Stimulated activated CD4-positive, alpha-beta T cell treated with anti-CD3 and anti-CD28 coated beads, Interleukin-4, amount 100 ng/mL, for 48 hours (primary cell): ENCODE results near the gene SCAP.
"Not testable (repeated sequence)": the region's sequence is repeated elsewhere in the genome, so short reads cannot be mapped to it uniquely, and the experiment has no call there.

Source experiments
- DNase-seq, 2 donors: peaks; one replicate each; pipeline ENCODE4 v3.0.0-alpha.2; 2020; ENCODE audit warnings: low read depth in 2 of 2

SCAP gene

DNA sequence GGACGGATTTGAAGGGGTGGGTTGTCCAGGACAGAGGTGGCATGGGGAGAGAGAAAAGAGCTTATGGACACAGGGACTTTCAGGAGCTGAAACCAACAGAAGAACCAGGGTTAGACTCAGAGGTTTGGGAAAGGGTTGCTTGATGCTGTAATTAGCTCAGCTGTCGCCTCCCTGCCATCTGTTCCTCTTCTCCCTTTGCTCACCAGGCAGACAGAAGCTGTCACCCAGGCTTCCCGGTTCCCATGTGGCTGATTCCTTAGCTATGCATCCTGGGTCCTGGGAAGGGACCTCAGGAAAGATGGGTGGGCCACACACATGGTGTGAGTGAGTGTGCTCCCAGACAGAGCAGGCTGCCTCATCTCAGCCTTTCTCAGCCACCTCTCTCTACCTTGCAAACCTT, 80.9 kb downstream of the SCAP start:
- DNase-seq: no peak

GRCh38 chr3:47394140-47394870, 81.4 kb downstream of the SCAP start:
- DNase-seq: no peak

DNA sequence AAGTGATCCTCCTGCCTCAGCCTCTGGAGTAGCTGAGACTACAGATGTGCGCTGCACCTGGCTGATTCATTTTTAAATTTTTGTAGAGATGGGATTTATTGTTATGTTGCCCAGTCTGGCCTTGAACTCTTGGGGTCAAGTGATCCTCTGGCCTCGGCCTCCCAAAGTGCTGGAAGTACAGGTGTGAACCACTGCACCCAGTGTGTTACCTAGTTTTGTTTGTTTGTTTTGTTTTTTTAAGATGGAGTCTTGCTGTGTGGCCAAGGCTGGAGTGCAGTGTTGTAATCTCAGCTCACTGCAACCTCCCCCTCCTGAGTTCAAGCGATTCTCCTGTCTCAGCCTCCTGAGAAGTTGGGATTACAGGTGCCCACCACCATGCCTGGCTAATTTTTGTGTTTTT, 82.8 kb downstream of the SCAP start:
- no peak for DNase-seq

GRCh38 chr3:47385796-47386195, 89.9 kb downstream of the SCAP start:
- no peak for DNase-seq

GRCh38 chr3:47385007-47385406, 90.7 kb downstream of the SCAP start:
- DNase-seq: no peak

GRCh38 chr3:47384425-47384824, 91.3 kb downstream of the SCAP start:
- no peak for DNase-seq

DNA sequence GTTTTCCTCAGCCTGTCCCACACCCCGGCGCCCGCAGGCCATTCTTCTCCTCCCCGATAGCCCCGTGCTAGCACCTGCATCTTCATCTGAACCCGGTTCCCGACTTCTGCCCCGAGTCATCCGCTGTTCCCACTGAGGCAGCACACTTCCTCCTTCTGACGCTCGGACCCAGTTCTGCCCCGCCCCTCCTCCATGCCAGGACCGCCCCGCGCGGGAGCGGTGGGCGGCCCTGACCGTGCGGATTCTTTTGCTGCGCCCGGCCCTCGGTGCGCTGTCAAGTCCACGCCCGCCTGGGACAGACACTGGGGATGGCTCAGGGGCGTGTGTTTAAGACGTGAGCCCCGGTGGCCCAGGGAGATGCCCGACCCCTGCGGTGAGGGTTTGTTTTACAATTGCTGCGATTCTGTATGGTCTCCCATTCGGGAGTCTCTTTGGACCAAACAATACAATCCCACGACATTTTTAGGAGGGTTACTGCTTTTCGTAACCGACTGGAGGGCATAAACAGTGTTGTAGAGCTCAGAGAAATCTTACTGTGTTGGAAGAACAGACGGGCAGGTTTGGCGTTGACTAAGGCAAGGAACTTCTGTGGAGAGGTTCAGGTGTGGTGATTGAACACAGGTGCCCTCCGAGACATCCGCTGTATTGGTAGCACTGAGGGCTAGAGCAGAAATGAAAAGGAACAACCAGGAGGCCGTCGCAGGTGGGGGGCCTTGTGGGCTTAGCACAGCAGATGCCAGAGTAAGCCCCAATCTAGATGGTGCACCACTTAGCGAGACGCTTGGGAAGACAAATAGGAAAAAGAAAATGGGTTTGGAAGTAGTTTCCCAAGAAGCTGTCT, 94.2 kb downstream of the SCAP start:
- peak; percentile 61 to 83 for DNase-seq

- DNase-seq: peak; percentile 97 to 98
Observed at GRCh38 chr3:47380601-47381316, 95.0 kb downstream of the SCAP start, which contains the start of gene PTPN23. PTPN23 (plus strand) TSS chr3:47381021; CDS start chr3:47381097, 76 bp downstream.

- no peak for DNase-seq
Observed at GRCh38 chr3:47380026-47380600, 95.6 kb downstream of the SCAP start.

- no peak for DNase-seq
Observed at GRCh38 chr3:47379411-47379899, 96.3 kb downstream of the SCAP start.

- DNase-seq: no peak
Observed at GRCh38 chr3:47378869-47379268, 96.9 kb downstream of the SCAP start.

GRCh38 chr3:47377186-47377585, 98.6 kb downstream of the SCAP start:
- no peak for DNase-seq

DNA sequence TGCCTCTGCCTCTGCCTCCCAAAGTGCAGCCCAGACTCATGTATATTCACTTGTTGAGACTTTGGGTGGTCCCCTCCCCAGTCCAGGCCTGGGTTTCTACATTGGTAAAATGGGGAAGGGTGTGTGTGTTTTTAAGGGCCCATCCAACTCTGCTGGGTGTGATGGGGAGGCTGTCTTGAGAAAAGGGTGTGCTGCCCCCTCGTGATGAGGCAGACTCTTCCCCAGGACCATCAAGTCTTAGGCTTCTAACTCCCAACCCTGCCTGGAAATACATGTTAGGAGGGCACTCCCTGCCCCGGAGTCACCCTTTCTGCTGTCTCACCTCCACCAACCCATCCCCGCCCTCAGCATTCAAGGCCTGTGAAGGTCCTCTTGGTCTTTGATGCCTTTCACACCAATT, 99.3 kb downstream of the SCAP start:
- no peak for DNase-seq

GRCh38 chr3:47374587-47374986, 101.2 kb downstream of the SCAP start:
- no peak for DNase-seq

- peak; percentile 15 to 32 for DNase-seq
Observed at GRCh38 chr3:47370887-47371697, 104.6 kb downstream of the SCAP start.

- not testable (repeated sequence) for DNase-seq
Observed at GRCh38 chr3:47370020-47370419, 105.7 kb downstream of the SCAP start.

DNA sequence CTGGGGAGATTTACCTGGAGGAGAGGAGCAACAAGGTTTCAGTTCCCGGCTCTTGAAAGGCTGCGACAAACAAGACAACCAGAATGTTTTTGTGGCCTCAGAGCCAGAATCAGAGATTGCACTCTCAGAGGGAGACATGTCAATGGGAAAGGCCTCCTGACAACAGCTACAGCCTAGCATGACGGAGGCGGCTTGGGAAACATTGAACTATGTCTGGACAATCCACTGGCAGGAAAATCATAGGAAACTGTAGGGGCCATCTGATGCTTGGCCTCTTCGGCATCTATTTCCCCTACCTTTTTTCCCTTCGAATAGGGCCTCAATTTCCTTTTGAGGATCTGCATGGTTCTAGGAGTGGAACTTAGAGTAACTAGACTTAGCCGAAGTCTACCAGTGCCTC, 108.1 kb downstream of the SCAP start:
- DNase-seq: no peak

DNA sequence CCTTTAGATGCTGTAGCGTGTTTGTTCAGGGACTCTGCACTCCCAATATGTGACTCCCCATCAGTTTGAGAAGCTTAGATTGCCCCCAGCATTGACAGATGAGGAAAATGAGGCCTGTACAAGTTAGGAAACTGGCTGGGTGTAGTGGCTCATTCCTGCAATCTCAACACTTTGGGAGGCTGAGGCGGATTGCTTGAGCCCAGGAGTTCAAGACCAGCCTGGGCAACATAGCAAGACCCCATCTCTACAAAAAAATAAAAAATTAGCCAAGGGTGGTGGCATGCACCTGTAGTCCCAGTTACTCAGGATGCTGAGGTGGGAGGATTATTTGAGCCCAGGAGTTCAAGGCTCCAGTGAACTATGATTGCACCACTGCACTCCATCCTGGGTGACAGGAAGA, 108.9 kb downstream of the SCAP start:
- no peak for DNase-seq

DNA sequence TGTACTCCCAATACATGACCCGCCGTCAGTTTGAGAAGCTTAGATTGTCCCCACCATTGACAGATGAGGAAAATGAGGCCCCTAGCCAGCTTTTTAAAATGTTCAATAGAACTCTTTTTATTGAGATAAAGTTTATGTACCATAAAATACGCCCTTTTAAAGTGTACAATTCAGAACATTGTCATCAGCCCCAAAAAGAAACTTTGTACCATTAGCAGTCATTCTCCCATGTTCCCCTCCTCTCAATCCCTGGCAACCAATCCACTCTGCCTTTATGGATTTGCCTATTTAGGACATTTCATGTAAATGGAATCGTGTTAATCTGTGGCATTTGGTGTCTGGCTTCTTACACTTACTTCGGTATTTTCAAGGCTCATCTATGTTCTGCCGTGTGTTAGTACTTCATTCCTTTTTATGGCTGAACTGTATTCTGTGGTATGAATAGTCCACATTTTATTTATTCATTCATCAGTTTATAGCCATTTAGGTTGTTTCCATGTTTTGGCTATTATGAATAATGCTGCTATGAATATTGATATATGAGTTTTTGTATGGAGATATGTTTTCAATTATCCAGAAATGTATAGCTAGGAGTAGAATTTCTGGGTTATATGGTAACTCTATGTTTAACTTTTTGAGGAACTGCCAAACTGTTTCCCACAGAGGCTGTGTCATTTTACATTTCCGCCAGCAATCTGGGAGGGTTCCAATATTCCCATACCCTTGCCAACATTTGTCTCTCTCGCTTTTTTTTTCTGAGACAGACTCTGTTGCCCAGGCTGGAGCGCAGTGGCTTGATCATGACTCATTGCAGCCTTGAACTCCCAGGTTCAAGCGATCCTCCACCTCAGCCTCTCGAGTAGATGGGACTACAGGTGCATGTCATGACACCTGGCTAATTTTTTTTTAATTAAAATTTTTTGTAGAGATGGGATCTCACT, 110.3 kb downstream of the SCAP start:
- no peak for DNase-seq
